CD14-positive monocyte (primary cell): ENCODE measurements around the gene EBP. TPM values are rescaled to one million over a fixed set of nuclear protein-coding genes. Genes with fewer than 3 reads are reported as not detected.

Source experiments
- DNase-seq, 3 donors: peaks; one replicate each; pipeline ENCODE4 v3.0.0-alpha.2; 2011 to 2022
- H2AFZ ChIP-seq: 2 replicates; pipeline ENCODE4 v1.6.0; 2012; ENCODE audit warnings: mild to moderate bottlenecking, low read depth, low read length, inconsistent platforms; ENCODE audit not compliant: insufficient read depth, poor library complexity, severe bottlenecking
- H3K27ac ChIP-seq, 2 donors: 1 replicate in 1 of 2; 2 replicates in 1 of 2; pipeline ENCODE4 v1.5.1; 2012 to 2013; ENCODE audit warnings: low read length in 2 of 2, control low read depth in 1 of 2, inconsistent platforms in 1 of 2, low read depth in 1 of 2, mild to moderate bottlenecking in 1 of 2
- H3K27me3 ChIP-seq, 2 donors: one replicate each; pipeline versions ENCODE4 v1.6.0 to v1.6.1; 2011 to 2013; ENCODE audit warnings: low read length in 2 of 2; ENCODE audit not compliant: control insufficient read depth in 2 of 2, insufficient read depth in 2 of 2
- H3K36me3 ChIP-seq, 2 donors: replicated peaks in 1 of 2; 1 replicate in 1 of 2; 2 replicates in 1 of 2; pipeline versions ENCODE4 v1.5.1 to v1.6.1; 2012 to 2013; ENCODE audit warnings: low read length in 2 of 2, control low read depth in 1 of 2, inconsistent platforms in 1 of 2, mild to moderate bottlenecking in 1 of 2; ENCODE audit not compliant: insufficient read depth in 2 of 2, control insufficient read depth in 1 of 2
- H3K4me1 ChIP-seq, 2 donors: 1 replicate in 1 of 2; 2 replicates in 1 of 2; pipeline versions ENCODE4 v1.5.1 to v1.6.1; 2012 to 2013; ENCODE audit warnings: low read length in 2 of 2, control low read depth in 1 of 2, inconsistent platforms in 1 of 2, mild to moderate bottlenecking in 1 of 2, moderate library complexity in 1 of 2; ENCODE audit not compliant: insufficient read depth in 2 of 2, control insufficient read depth in 1 of 2
- H3K4me2 ChIP-seq: replicated peaks from 2 replicates; pipeline ENCODE3; 2012; ENCODE audit warnings: low read length, moderate library complexity, mild to moderate bottlenecking; ENCODE audit not compliant: poor library complexity, severe bottlenecking; ENCODE audit errors: extremely low read depth
- H3K4me3 ChIP-seq, 3 experiments: fragments of 200-600 bp in 1 of 3; sonication (generic) in 1 of 3; replicated peaks in 1 of 3; 1 replicate in 2 of 3; 2 replicates in 1 of 3; pipeline ENCODE4 v1.5.1; 2011 to 2013; ENCODE audit warnings: low read length in 3 of 3, mild to moderate bottlenecking in 3 of 3, control low read depth in 2 of 3, low read depth in 2 of 3, inconsistent platforms in 1 of 3, moderate library complexity in 1 of 3
- H3K79me2 ChIP-seq: 2 replicates; pipeline ENCODE4 v1.6.0; 2012; ENCODE audit warnings: mild to moderate bottlenecking, control low read depth, inconsistent platforms, low read length, moderate library complexity; ENCODE audit not compliant: insufficient read depth
- H3K9ac ChIP-seq: 2 replicates; pipeline ENCODE4 v1.6.0; 2017; ENCODE audit warnings: low read length, mild to moderate bottlenecking; ENCODE audit not compliant: insufficient read depth, poor library complexity, severe bottlenecking
- H3K9me3 ChIP-seq, 2 donors: replicated peaks in 1 of 2; 1 replicate in 1 of 2; 2 replicates in 1 of 2; pipeline versions ENCODE4 v1.5.1 to v1.6.1; 2012 to 2013; ENCODE audit warnings: low read length in 2 of 2, control low read depth in 1 of 2; ENCODE audit not compliant: control insufficient read depth in 1 of 2, insufficient read depth in 1 of 2
- H4K20me1 ChIP-seq: 2 replicates; pipeline ENCODE4 v1.6.0; 2012; ENCODE audit warnings: mild to moderate bottlenecking, low read length, control low read depth, moderate library complexity; ENCODE audit not compliant: insufficient read depth
- H3K27ac Mint-ChIP-seq, 7 donors: one replicate each; pipeline ENCODE4 v1.8.0; 2020; ENCODE audit warnings: mild to moderate bottlenecking in 7 of 7, mixed read lengths in 7 of 7, moderate library complexity in 6 of 7, inconsistent platforms in 2 of 7
- H3K27me3 Mint-ChIP-seq, 3 donors: one replicate each; pipeline ENCODE4 v1.8.0; 2021 to 2022; ENCODE audit warnings: low read depth in 3 of 3, mild to moderate bottlenecking in 3 of 3, mixed read lengths in 3 of 3, moderate library complexity in 3 of 3, inconsistent platforms in 1 of 3
- H3K36me3 Mint-ChIP-seq, 2 donors: one replicate each; pipeline ENCODE4 v1.8.0; 2020; ENCODE audit warnings: mixed read lengths in 2 of 2, inconsistent platforms in 1 of 2, mild to moderate bottlenecking in 1 of 2
- H3K4me1 Mint-ChIP-seq: one replicate; pipeline ENCODE4 v1.8.0; 2020; ENCODE audit warnings: mild to moderate bottlenecking, mixed read lengths
- H3K4me3 Mint-ChIP-seq, 2 donors: one replicate each; pipeline ENCODE4 v1.8.0; 2020; ENCODE audit warnings: mild to moderate bottlenecking in 2 of 2, mixed read lengths in 2 of 2, moderate library complexity in 1 of 2
- H3K9me3 Mint-ChIP-seq, 7 donors: one replicate each; pipeline ENCODE4 v1.8.0; 2020 to 2022; ENCODE audit warnings: mixed read lengths in 7 of 7, mild to moderate bottlenecking in 6 of 7, moderate library complexity in 6 of 7, inconsistent platforms in 2 of 7
- CTCF ChIP-seq: fragments of 200-600 bp; IDR thresholded peaks from one replicate; pipeline ENCODE4 v1.8.0; 2022; ENCODE audit warnings: antibody characterized with exemption, mild to moderate bottlenecking
- WGBS: methylation state at CpG from one replicate; pipeline ENCODE4 v1.1.5; 2013; ENCODE audit warnings: missing lambda C conversion rate; ENCODE audit not compliant: insufficient coverage; 5-methylcytosine and 5-hydroxymethylcytosine counted together
- intact Hi-C, 2 donors: fragments of 100-400 bp; cut with micrococcal nuclease; formaldehyde crosslinking; loops; one replicate each; pipeline versions ENCODE4 v1.15.0 to v1.15.1; 2023
- polyA plus RNA-seq, 3 donors: library from polyadenylated mRNA; depleted of rRNA in 1 of 3; unstranded in 2 of 3; stranded (reverse) in 1 of 3; fragments of 300-500 nt in 2 of 3; fragments of >200 nt in 1 of 3; fragmentation: Illumina TruSeq in 2 of 3; gene quantifications; 1 replicate in 2 of 3; 2 replicates in 1 of 3; pipeline ENCODE4 v1.2.3, GENCODE V29; 2012 to 2021

EBP gene
- polyA plus RNA-seq, 3 donors: 47.2 to 59.5 (median 47.4) TPM

- H3K4me3 Mint-ChIP-seq: no peak overlapping the region
- 100% methylated on average over 1 of the region's 10 CpGs for WGBS
Observed at GRCh38 chrX:48474127-48474526, 47.5 kb upstream of the EBP start.

DNA sequence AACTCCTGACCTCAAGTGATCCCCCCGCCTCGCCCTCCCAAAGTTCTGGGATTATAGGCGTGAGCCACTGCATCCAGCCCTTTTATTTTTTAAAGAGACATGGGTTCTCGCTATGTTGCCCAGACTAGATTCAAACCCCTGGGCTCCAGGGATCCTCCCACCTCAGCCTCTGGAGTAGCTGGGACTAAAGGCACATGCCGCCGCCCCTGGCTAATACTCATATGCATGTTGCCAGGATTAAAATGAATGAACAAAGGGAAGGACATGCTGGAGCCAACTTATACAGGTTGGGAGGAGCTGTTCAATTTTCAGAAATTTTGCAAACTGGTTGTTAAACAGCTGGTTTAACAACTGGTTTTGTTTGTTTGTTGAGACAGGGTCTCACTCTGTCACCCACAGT is 47.0 kb upstream of the EBP start:
- intact Hi-C loops: loop anchor here in 1 of 2 donors (10.0 kb wide), 1 partner anchor 100 kb away; the partner anchor contains the start of gene RBM3
- Histone ChIP-seq H3K27ac (no peak overlapping the region), H3K27me3 (no peaks in the 10 kb centered on the region), H3K36me3 (peaks cover 3 to 8% of the 10 kb centered on the region in 2 donors), H2AFZ (no peak overlapping the region), H3K4me1 (peaks cover 8 to 24% of the 10 kb centered on the region in 2 donors), H3K4me2 (no peak overlapping the region), H4K20me1 (no peaks in the 10 kb centered on the region), H3K4me3 (no peak overlapping the region), H3K79me2 (peaks cover 22% of the 10 kb centered on the region), H3K9me3 (no peaks in the 10 kb centered on the region), H3K9ac (no peak overlapping the region)
- Mint-ChIP-seq H3K36me3 (peaks cover 11 to 14% of the 10 kb centered on the region in 2 donors), H3K27me3 (peaks cover 0 to 6% (median 0%) of the 10 kb centered on the region in 3 donors), H3K4me3 (no peak overlapping the region), H3K27ac (no peak overlapping the region), H3K9me3 (peaks cover 0 to 11% (median 1%) of the 10 kb centered on the region in 7 donors), H3K4me1 (peaks cover 21% of the 10 kb centered on the region)
- no peak for TF ChIP-seq CTCF
- DNase-seq: no peak
- WGBS: 95% methylated on average over 3 of the region's 6 CpGs

More at GRCh38 chrX:48474127-48474526, 47.5 kb upstream of the EBP start:
- Histone ChIP-seq H3K4me2 (no peak overlapping the region), H3K27ac (no peak overlapping the region), H3K36me3 (peaks cover under 1 to 3% of the 10 kb centered on the region in 2 donors), H4K20me1 (no peaks in the 10 kb centered on the region), H3K4me3 (no peak overlapping the region), H2AFZ (no peak overlapping the region), H3K79me2 (peaks cover 22% of the 10 kb centered on the region), H3K9me3 (no peaks in the 10 kb centered on the region), H3K27me3 (no peaks in the 10 kb centered on the region), H3K4me1 (peaks cover 11 to 26% of the 10 kb centered on the region in 2 donors), H3K9ac (no peak overlapping the region)
- Mint-ChIP-seq H3K4me1 (peaks cover 25% of the 10 kb centered on the region), H3K9me3 (peaks cover 0 to 11% (median 1%) of the 10 kb centered on the region in 7 donors), H3K27me3 (peaks cover 0 to 8% (median 3%) of the 10 kb centered on the region in 3 donors), H3K27ac (no peak overlapping the region), H3K36me3 (peaks cover 8 to 10% of the 10 kb centered on the region in 2 donors)
- intact Hi-C loops: loop anchor here in 1 of 2 donors (10.0 kb wide), 1 partner anchor 101 kb away; the partner anchor contains the start of gene RBM3
- no peak for TF ChIP-seq CTCF
- DNase-seq: no peak
